ENCODE data around the gene ADAMTS6.
"Not testable (repeated sequence)": the region's sequence is repeated elsewhere in the genome, so short reads cannot be mapped to it uniquely, and the experiment has no call there.

ADAMTS6 gene

GRCh38 chr5:65382582-65382981, 99.1 kb downstream of the ADAMTS6 start:
- H3K36me3 ChIP-seq (ENCODE audit: control insufficient read depth in 1 of 2, insufficient read depth in 2 of 2, low read length in 2 of 2) = no peaks in the 10 kb centered on the region
- H3K9me3 ChIP-seq (ENCODE audit: control insufficient read depth in 1 of 2, low read length in 2 of 2) = no peaks in the 10 kb centered on the region
- H3K27me3 ChIP-seq (ENCODE audit: control insufficient read depth in 1 of 2, insufficient read depth in 2 of 2, low read length in 2 of 2) = no peaks in the 10 kb centered on the region
- no peaks in the 10 kb centered on the region for H3K4me1 ChIP-seq (ENCODE audit: control insufficient read depth in 1 of 2, insufficient read depth in 2 of 2, low read length in 2 of 2)
- no peak overlapping the region for H3K9ac ChIP-seq (ENCODE audit: low read depth in 1 of 2, low read length in 2 of 2)
- no peak overlapping the region for H3K27ac ChIP-seq (ENCODE audit: low read depth, low read length)
- no peak overlapping the region for H3K4me3 ChIP-seq (ENCODE audit: low read depth in 1 of 2, low read length in 2 of 2)

- not testable (repeated sequence) for H3K4me1 ChIP-seq (ENCODE audit: control insufficient read depth in 1 of 2, insufficient read depth in 2 of 2, low read length in 2 of 2); H3K9ac ChIP-seq (ENCODE audit: low read depth in 1 of 2, low read length in 2 of 2); H3K4me3 ChIP-seq (ENCODE audit: low read depth in 1 of 2, low read length in 2 of 2); H3K27me3 ChIP-seq (ENCODE audit: control insufficient read depth in 1 of 2, insufficient read depth in 2 of 2, low read length in 2 of 2); H3K27ac ChIP-seq (ENCODE audit: low read depth, low read length); H3K9me3 ChIP-seq (ENCODE audit: control insufficient read depth in 1 of 2, low read length in 2 of 2); H3K36me3 ChIP-seq (ENCODE audit: control insufficient read depth in 1 of 2, insufficient read depth in 2 of 2, low read length in 2 of 2)
These were observed 111.2 kb downstream of the ADAMTS6 start for GRCh38 chr5:65370505-65370904.

- no peak overlapping the region for H3K9ac ChIP-seq (ENCODE audit: low read depth in 1 of 2, low read length in 2 of 2)
- H3K27me3 ChIP-seq (ENCODE audit: control insufficient read depth in 1 of 2, insufficient read depth in 2 of 2, low read length in 2 of 2) = no peaks in the 10 kb centered on the region
- no peak overlapping the region for H3K4me3 ChIP-seq (ENCODE audit: low read depth in 1 of 2, low read length in 2 of 2)
- no peak overlapping the region for H3K27ac ChIP-seq (ENCODE audit: low read depth, low read length)
- no peaks in the 10 kb centered on the region for H3K9me3 ChIP-seq (ENCODE audit: control insufficient read depth in 1 of 2, low read length in 2 of 2)
- no peaks in the 10 kb centered on the region for H3K36me3 ChIP-seq (ENCODE audit: control insufficient read depth in 1 of 2, insufficient read depth in 2 of 2, low read length in 2 of 2)
- H3K4me1 ChIP-seq (ENCODE audit: control insufficient read depth in 1 of 2, insufficient read depth in 2 of 2, low read length in 2 of 2) = no peaks in the 10 kb centered on the region
These were observed 115.1 kb downstream of the ADAMTS6 start for GRCh38 chr5:65366655-65367054.

GRCh38 chr5:65364907-65365306, 116.8 kb downstream of the ADAMTS6 start:
- Histone ChIP-seq H3K4me3 (ENCODE audit: low read depth in 1 of 2, low read length in 2 of 2) (no peak overlapping the region), H3K4me1 (ENCODE audit: control insufficient read depth in 1 of 2, insufficient read depth in 2 of 2, low read length in 2 of 2) (no peaks in the 10 kb centered on the region), H3K9me3 (ENCODE audit: control insufficient read depth in 1 of 2, low read length in 2 of 2) (no peaks in the 10 kb centered on the region), H3K27ac (ENCODE audit: low read depth, low read length) (no peak overlapping the region), H3K36me3 (ENCODE audit: control insufficient read depth in 1 of 2, insufficient read depth in 2 of 2, low read length in 2 of 2) (no peaks in the 10 kb centered on the region), H3K9ac (ENCODE audit: low read depth in 1 of 2, low read length in 2 of 2) (no peak overlapping the region), H3K27me3 (ENCODE audit: control insufficient read depth in 1 of 2, insufficient read depth in 2 of 2, low read length in 2 of 2) (no peaks in the 10 kb centered on the region)

GRCh38 chr5:65363499-65363898, 118.2 kb downstream of the ADAMTS6 start:
- H3K9ac ChIP-seq (ENCODE audit: low read depth in 1 of 2, low read length in 2 of 2) = no peak overlapping the region
- H3K27me3 ChIP-seq (ENCODE audit: control insufficient read depth in 1 of 2, insufficient read depth in 2 of 2, low read length in 2 of 2) = no peaks in the 10 kb centered on the region
- H3K9me3 ChIP-seq (ENCODE audit: control insufficient read depth in 1 of 2, low read length in 2 of 2) = no peaks in the 10 kb centered on the region
- no peaks in the 10 kb centered on the region for H3K36me3 ChIP-seq (ENCODE audit: control insufficient read depth in 1 of 2, insufficient read depth in 2 of 2, low read length in 2 of 2)
- no peak overlapping the region for H3K27ac ChIP-seq (ENCODE audit: low read depth, low read length)
- H3K4me1 ChIP-seq (ENCODE audit: control insufficient read depth in 1 of 2, insufficient read depth in 2 of 2, low read length in 2 of 2) = no peaks in the 10 kb centered on the region
- no peak overlapping the region for H3K4me3 ChIP-seq (ENCODE audit: low read depth in 1 of 2, low read length in 2 of 2)

GRCh38 chr5:65359981-65360380, 121.7 kb downstream of the ADAMTS6 start:
- H3K4me3 ChIP-seq (ENCODE audit: low read depth in 1 of 2, low read length in 2 of 2) = no peak overlapping the region
- no peaks in the 10 kb centered on the region for H3K4me1 ChIP-seq (ENCODE audit: control insufficient read depth in 1 of 2, insufficient read depth in 2 of 2, low read length in 2 of 2)
- H3K36me3 ChIP-seq (ENCODE audit: control insufficient read depth in 1 of 2, insufficient read depth in 2 of 2, low read length in 2 of 2) = no peaks in the 10 kb centered on the region
- no peak overlapping the region for H3K9ac ChIP-seq (ENCODE audit: low read depth in 1 of 2, low read length in 2 of 2)
- no peaks in the 10 kb centered on the region for H3K27me3 ChIP-seq (ENCODE audit: control insufficient read depth in 1 of 2, insufficient read depth in 2 of 2, low read length in 2 of 2)
- H3K27ac ChIP-seq (ENCODE audit: low read depth, low read length) = no peak overlapping the region
- H3K9me3 ChIP-seq (ENCODE audit: control insufficient read depth in 1 of 2, low read length in 2 of 2) = no peaks in the 10 kb centered on the region

GRCh38 chr5:65359569-65359968, 122.2 kb downstream of the ADAMTS6 start:
- H3K9me3 ChIP-seq (ENCODE audit: control insufficient read depth in 1 of 2, low read length in 2 of 2) = no peaks in the 10 kb centered on the region
- no peaks in the 10 kb centered on the region for H3K27me3 ChIP-seq (ENCODE audit: control insufficient read depth in 1 of 2, insufficient read depth in 2 of 2, low read length in 2 of 2)
- H3K9ac ChIP-seq (ENCODE audit: low read depth in 1 of 2, low read length in 2 of 2) = no peak overlapping the region
- H3K36me3 ChIP-seq (ENCODE audit: control insufficient read depth in 1 of 2, insufficient read depth in 2 of 2, low read length in 2 of 2) = no peaks in the 10 kb centered on the region
- no peaks in the 10 kb centered on the region for H3K4me1 ChIP-seq (ENCODE audit: control insufficient read depth in 1 of 2, insufficient read depth in 2 of 2, low read length in 2 of 2)
- no peak overlapping the region for H3K27ac ChIP-seq (ENCODE audit: low read depth, low read length)
- H3K4me3 ChIP-seq (ENCODE audit: low read depth in 1 of 2, low read length in 2 of 2) = no peak overlapping the region

- H3K36me3 ChIP-seq (ENCODE audit: control insufficient read depth in 1 of 2, insufficient read depth in 2 of 2, low read length in 2 of 2) = no peaks in the 10 kb centered on the region
- H3K27me3 ChIP-seq (ENCODE audit: control insufficient read depth in 1 of 2, insufficient read depth in 2 of 2, low read length in 2 of 2) = no peaks in the 10 kb centered on the region
- no peak overlapping the region for H3K4me3 ChIP-seq (ENCODE audit: low read depth in 1 of 2, low read length in 2 of 2)
- no peak overlapping the region for H3K9ac ChIP-seq (ENCODE audit: low read depth in 1 of 2, low read length in 2 of 2)
- no peaks in the 10 kb centered on the region for H3K4me1 ChIP-seq (ENCODE audit: control insufficient read depth in 1 of 2, insufficient read depth in 2 of 2, low read length in 2 of 2)
- H3K9me3 ChIP-seq (ENCODE audit: control insufficient read depth in 1 of 2, low read length in 2 of 2) = no peaks in the 10 kb centered on the region
- no peak overlapping the region for H3K27ac ChIP-seq (ENCODE audit: low read depth, low read length)
These were observed 125.4 kb downstream of the ADAMTS6 start for GRCh38 chr5:65356274-65356673.

GRCh38 chr5:65355301-65355700, 126.4 kb downstream of the ADAMTS6 start:
- Histone ChIP-seq H3K9ac (ENCODE audit: low read depth in 1 of 2, low read length in 2 of 2) (no peak overlapping the region), H3K27ac (ENCODE audit: low read depth, low read length) (no peak overlapping the region), H3K36me3 (ENCODE audit: control insufficient read depth in 1 of 2, insufficient read depth in 2 of 2, low read length in 2 of 2) (no peaks in the 10 kb centered on the region), H3K9me3 (ENCODE audit: control insufficient read depth in 1 of 2, low read length in 2 of 2) (no peaks in the 10 kb centered on the region), H3K4me1 (ENCODE audit: control insufficient read depth in 1 of 2, insufficient read depth in 2 of 2, low read length in 2 of 2) (no peaks in the 10 kb centered on the region), H3K4me3 (ENCODE audit: low read depth in 1 of 2, low read length in 2 of 2) (no peak overlapping the region), H3K27me3 (ENCODE audit: control insufficient read depth in 1 of 2, insufficient read depth in 2 of 2, low read length in 2 of 2) (no peaks in the 10 kb centered on the region)

- no peaks in the 10 kb centered on the region for H3K36me3 ChIP-seq (ENCODE audit: control insufficient read depth in 1 of 2, insufficient read depth in 2 of 2, low read length in 2 of 2)
- H3K4me3 ChIP-seq (ENCODE audit: low read depth in 1 of 2, low read length in 2 of 2) = no peak overlapping the region
- H3K9ac ChIP-seq (ENCODE audit: low read depth in 1 of 2, low read length in 2 of 2) = no peak overlapping the region
- no peaks in the 10 kb centered on the region for H3K4me1 ChIP-seq (ENCODE audit: control insufficient read depth in 1 of 2, insufficient read depth in 2 of 2, low read length in 2 of 2)
- H3K9me3 ChIP-seq (ENCODE audit: control insufficient read depth in 1 of 2, low read length in 2 of 2) = peaks cover 8 to 11% of the 10 kb centered on the region in 2 donors
- no peaks in the 10 kb centered on the region for H3K27me3 ChIP-seq (ENCODE audit: control insufficient read depth in 1 of 2, insufficient read depth in 2 of 2, low read length in 2 of 2)
- H3K27ac ChIP-seq (ENCODE audit: low read depth, low read length) = no peak overlapping the region
These were observed 139.9 kb downstream of the ADAMTS6 start for GRCh38 chr5:65341835-65342234.

GRCh38 chr5:65338606-65339151, 143.0 kb downstream of the ADAMTS6 start:
- Histone ChIP-seq H3K4me3 (ENCODE audit: low read depth in 1 of 2, low read length in 2 of 2) (no peak overlapping the region), H3K27me3 (ENCODE audit: control insufficient read depth in 1 of 2, insufficient read depth in 2 of 2, low read length in 2 of 2) (no peaks in the 10 kb centered on the region), H3K4me1 (ENCODE audit: control insufficient read depth in 1 of 2, insufficient read depth in 2 of 2, low read length in 2 of 2) (no peaks in the 10 kb centered on the region), H3K36me3 (ENCODE audit: control insufficient read depth in 1 of 2, insufficient read depth in 2 of 2, low read length in 2 of 2) (no peaks in the 10 kb centered on the region), H3K27ac (ENCODE audit: low read depth, low read length) (no peak overlapping the region), H3K9me3 (ENCODE audit: control insufficient read depth in 1 of 2, low read length in 2 of 2) (peaks cover 8 to 11% of the 10 kb centered on the region in 2 donors), H3K9ac (ENCODE audit: low read depth in 1 of 2, low read length in 2 of 2) (no peak overlapping the region)

Data from duodenal mucosa (tissue), 2 donors.